Esophagus muscularis mucosa (tissue), 3 donors: ENCODE measurements around the gene BET1.

Experiments
- POLR2AphosphoS5 ChIP-seq, 2 donors: sonication (generic); formaldehyde crosslinking; IDR thresholded peaks; one replicate each; pipeline ENCODE4 v1.6.1; 2017; ENCODE audit warnings: antibody characterized with exemption in 2 of 2
- TF ChIP-seq, protein P1 (sequence below), 3 experiments: fragments of 200-600 bp in 2 of 3; fragments of 450-650 bp in 1 of 3; sonication (generic) in 2 of 3; IDR thresholded peaks; one replicate each; pipeline ENCODE4 v1.5.1; 2017 to 2019; ENCODE audit warnings: antibody characterized with exemption in 3 of 3, mild to moderate bottlenecking in 2 of 3, moderate library complexity in 1 of 3

DNA sequence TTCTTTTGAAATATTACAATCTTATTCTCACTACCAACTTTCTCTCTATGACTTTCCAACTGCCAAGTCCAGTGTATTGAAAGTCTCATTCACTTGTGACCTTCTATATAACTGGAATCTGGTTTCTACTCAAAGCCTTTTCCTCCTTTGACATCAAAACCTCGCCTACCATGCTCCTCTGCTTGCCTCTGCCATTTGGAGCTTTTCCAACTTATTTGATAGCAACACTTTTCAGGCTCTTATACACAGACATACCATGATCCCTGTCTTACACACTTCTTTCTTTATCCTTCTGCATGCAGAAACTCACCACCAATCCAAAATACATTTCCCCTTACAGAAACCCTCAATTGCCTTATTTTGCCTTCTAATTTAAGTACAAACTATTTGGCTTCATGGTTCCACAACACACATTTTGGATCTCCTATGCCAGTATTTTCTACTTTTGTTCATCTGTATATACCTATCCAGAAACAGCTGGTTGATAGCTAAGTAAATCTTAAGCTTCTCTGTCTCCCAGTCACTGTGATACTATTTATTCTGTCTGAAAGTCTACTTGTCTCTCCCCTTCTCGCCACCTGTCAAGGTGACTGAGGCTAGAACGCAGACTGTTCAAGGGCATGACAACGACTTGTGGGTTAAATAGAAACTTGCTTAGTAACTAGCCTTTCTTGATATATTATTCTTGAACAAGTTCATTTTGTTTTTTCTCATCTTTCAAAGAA is 60.2 kb downstream of the BET1 start:
- TF ChIP-seq, protein P1, sequence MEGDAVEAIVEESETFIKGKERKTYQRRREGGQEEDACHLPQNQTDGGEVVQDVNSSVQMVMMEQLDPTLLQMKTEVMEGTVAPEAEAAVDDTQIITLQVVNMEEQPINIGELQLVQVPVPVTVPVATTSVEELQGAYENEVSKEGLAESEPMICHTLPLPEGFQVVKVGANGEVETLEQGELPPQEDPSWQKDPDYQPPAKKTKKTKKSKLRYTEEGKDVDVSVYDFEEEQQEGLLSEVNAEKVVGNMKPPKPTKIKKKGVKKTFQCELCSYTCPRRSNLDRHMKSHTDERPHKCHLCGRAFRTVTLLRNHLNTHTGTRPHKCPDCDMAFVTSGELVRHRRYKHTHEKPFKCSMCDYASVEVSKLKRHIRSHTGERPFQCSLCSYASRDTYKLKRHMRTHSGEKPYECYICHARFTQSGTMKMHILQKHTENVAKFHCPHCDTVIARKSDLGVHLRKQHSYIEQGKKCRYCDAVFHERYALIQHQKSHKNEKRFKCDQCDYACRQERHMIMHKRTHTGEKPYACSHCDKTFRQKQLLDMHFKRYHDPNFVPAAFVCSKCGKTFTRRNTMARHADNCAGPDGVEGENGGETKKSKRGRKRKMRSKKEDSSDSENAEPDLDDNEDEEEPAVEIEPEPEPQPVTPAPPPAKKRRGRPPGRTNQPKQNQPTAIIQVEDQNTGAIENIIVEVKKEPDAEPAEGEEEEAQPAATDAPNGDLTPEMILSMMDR (IDR thresholded peaks at IDR 0.05), result no peak
- TF ChIP-seq POLR2AphosphoS5 (IDR thresholded peaks at IDR 0.05), result no peak
